Dedifferentiated amniotic fluid mesenchymal stem cell (primary cell): ENCODE data around the gene HOTAIR.

Experiments
- DNase-seq: peaks from one replicate; pipeline ENCODE4 v3.0.0-alpha.2; 2016; ENCODE audit errors: extremely low spot score

The HOTAIR gene

GRCh38 chr12:53988541-53989226 is 13.9 kb upstream of the HOTAIR start:
- DNase-seq = no peak

GRCh38 chr12:53987787-53988230 is 13.1 kb upstream of the HOTAIR start:
- DNase-seq = no peak

GRCh38 chr12:53986686-53987483 is 12.1 kb upstream of the HOTAIR start:
- DNase-seq = no peak

- DNase-seq = no peak
These were observed 11.4 kb upstream of the HOTAIR start for GRCh38 chr12:53985994-53986685.

- no peak for DNase-seq
These were observed 10.9 kb upstream of the HOTAIR start for GRCh38 chr12:53985692-53985993.

GRCh38 chr12:53984901-53985691 is 10.3 kb upstream of the HOTAIR start, which contains the start of gene HOXC10:
HOXC10 (plus strand) TSS chr12:53985146; CDS start chr12:53985260, 114 bp downstream.
- no peak for DNase-seq

- DNase-seq = no peak
These were observed 9.3 kb upstream of the HOTAIR start for GRCh38 chr12:53983950-53984572.

- DNase-seq = no peak
These were observed 8.8 kb upstream of the HOTAIR start for GRCh38 chr12:53983568-53983949.

GRCh38 chr12:53982648-53983567 is 8.2 kb upstream of the HOTAIR start:
- no peak for DNase-seq

- no peak for DNase-seq
These were observed 7.1 kb upstream of the HOTAIR start for GRCh38 chr12:53981634-53982565.

- DNase-seq = no peak
These were observed 6.2 kb upstream of the HOTAIR start for GRCh38 chr12:53980802-53981496.

GRCh38 chr12:53980104-53980801 is 5.5 kb upstream of the HOTAIR start:
- DNase-seq = no peak

GRCh38 chr12:53978477-53979356 is 4.0 kb upstream of the HOTAIR start:
- no peak for DNase-seq

- DNase-seq = no peak
These were observed 3.1 kb upstream of the HOTAIR start for GRCh38 chr12:53977596-53978445.

GRCh38 chr12:53976823-53977595 is 2.3 kb upstream of the HOTAIR start:
- DNase-seq = no peak
